Body of pancreas (tissue), 4 donors: Measurements from ENCODE around the gene USH2A. TPM values are rescaled to one million over a fixed set of nuclear protein-coding genes. Genes with fewer than 3 reads are reported as not detected.

Experiments used
- ATAC-seq: fragments of 150-250 bp; one replicate; pipeline ENCODE4 v1.9.1; 2016
- DNase-seq, 4 donors: peaks; one replicate each; pipeline ENCODE4 v3.0.0-alpha.2; 2019
- H3K27ac ChIP-seq, 4 donors: fragments of 200-600 bp; sonication (generic); 1 replicate in 3 of 4; 2 replicates in 1 of 4; pipeline versions ENCODE4 v1.5.1 to v1.6.1; 2016 to 2019; ENCODE audit warnings: mild to moderate bottlenecking in 1 of 4, mixed read lengths in 1 of 4, moderate library complexity in 1 of 4
- H3K27me3 ChIP-seq, 2 donors: fragments of 200-600 bp; sonication (generic); one replicate each; pipeline ENCODE4 v1.6.0; 2016; ENCODE audit warnings: mild to moderate bottlenecking in 1 of 2
- H3K36me3 ChIP-seq, 2 donors: fragments of 200-600 bp; sonication (generic); replicated peaks in 1 of 2; 2 replicates each; pipeline ENCODE4 v1.5.1; 2016; ENCODE audit warnings: low read depth in 2 of 2; ENCODE audit not compliant: insufficient read depth in 1 of 2
- H3K4me1 ChIP-seq: fragments of 200-600 bp; sonication (generic); one replicate; pipeline ENCODE4 v1.6.0; 2016
- H3K4me3 ChIP-seq, 2 donors: fragments of 200-600 bp; sonication (generic); 1 replicate in 1 of 2; 2 replicates in 1 of 2; pipeline ENCODE4 v1.5.1; 2016 to 2019
- H3K9me3 ChIP-seq, 3 donors: fragments of 200-600 bp; sonication (generic); 1 replicate in 2 of 3; 2 replicates in 1 of 3; pipeline ENCODE4 v1.5.1; 2016
- CTCF ChIP-seq, 7 experiments: fragments of 450-650 bp in 4 of 7; fragments of 200-600 bp in 3 of 7; sonication (generic) in 3 of 7; IDR thresholded peaks; one replicate each; pipeline ENCODE4 v1.5.1; 2016 to 2019; ENCODE audit warnings: antibody characterized with exemption in 7 of 7
- POLR2A ChIP-seq, 3 donors: fragments of 450-650 bp; IDR thresholded peaks; one replicate each; pipeline ENCODE4 v1.6.1; 2016; ENCODE audit warnings: antibody characterized with exemption in 3 of 3, mild to moderate bottlenecking in 2 of 3
- WGBS, 2 donors: methylation state at CpG; one replicate each; pipeline ENCODE4 v1.1.5; 2017; 5-methylcytosine and 5-hydroxymethylcytosine counted together
- intact Hi-C: fragments of 100-400 bp; cut with DNase I; formaldehyde crosslinking; loops from one replicate; pipeline ENCODE4 v1.15.1; 2023
- total RNA-seq, 2 donors: library from RNA; depleted of rRNA; stranded (reverse); fragments of >200 nt; gene quantifications; one replicate each; pipeline ENCODE4 v1.1.0, GENCODE V29; 2016

The USH2A gene
- total RNA-seq, 2 donors from 2014 or later = 0.26 to 0.33 TPM

- H3K4me1 ChIP-seq = no peaks in the 10 kb centered on the region
- no peak for DNase-seq
- intact Hi-C loops = no loop called here
- TF ChIP-seq CTCF (IDR thresholded peaks at IDR 0.05) (no peak), POLR2A (IDR thresholded peaks at IDR 0.05) (no peak)
- H3K27ac ChIP-seq = no peak overlapping the region
- no peaks in the 10 kb centered on the region for H3K9me3 ChIP-seq
- no peak for ATAC-seq
- H3K27me3 ChIP-seq = no peaks in the 10 kb centered on the region
- H3K36me3 ChIP-seq = no peaks in the 10 kb centered on the region
- H3K4me3 ChIP-seq = no peak overlapping the region
- 40 to 43% methylated on average over 4 of the region's 4 CpGs for WGBS, 2 donors
Measured at GRCh38 chr1:216246577-216247203, 176.6 kb downstream of the USH2A start.

GRCh38 chr1:216238844-216239243 lies 184.4 kb downstream of the USH2A start:
- Histone ChIP-seq H3K27ac (no peak overlapping the region), H3K4me3 (no peak overlapping the region), H3K27me3 (peaks cover 0 to 3% of the 10 kb centered on the region in 2 donors), H3K4me1 (no peaks in the 10 kb centered on the region), H3K36me3 (no peaks in the 10 kb centered on the region), H3K9me3 (no peaks in the 10 kb centered on the region)
- WGBS, 2 donors = 51 to 52% methylated on average over 1 of the region's 1 CpG
- TF ChIP-seq POLR2A (IDR thresholded peaks at IDR 0.05) (no peak), CTCF (IDR thresholded peaks at IDR 0.05) (no peak)
- ATAC-seq = no peak
- no peak for DNase-seq
- intact Hi-C loops = no loop called here

GRCh38 chr1:216237927-216238542 lies 185.2 kb downstream of the USH2A start:
- intact Hi-C loops = no loop called here
- peaks cover 0 to 3% of the 10 kb centered on the region in 2 donors for H3K27me3 ChIP-seq
- H3K4me1 ChIP-seq = no peaks in the 10 kb centered on the region
- DNase-seq = no peak
- TF ChIP-seq POLR2A (IDR thresholded peaks at IDR 0.05) (no peak), CTCF (IDR thresholded peaks at IDR 0.05) (no peak)
- H3K9me3 ChIP-seq = no peaks in the 10 kb centered on the region
- no peak overlapping the region for H3K27ac ChIP-seq
- no peak overlapping the region for H3K4me3 ChIP-seq
- no peaks in the 10 kb centered on the region for H3K36me3 ChIP-seq
- WGBS, 2 donors = 52 to 57% methylated on average over 3 of the region's 3 CpGs
- ATAC-seq = no peak

GRCh38 chr1:216224233-216224632 lies 199.0 kb downstream of the USH2A start:
- Histone ChIP-seq H3K36me3 (no peaks in the 10 kb centered on the region), H3K4me3 (no peak overlapping the region), H3K27ac (no peak overlapping the region), H3K27me3 (no peaks in the 10 kb centered on the region), H3K9me3 (no peaks in the 10 kb centered on the region), H3K4me1 (no peaks in the 10 kb centered on the region)
- ATAC-seq (no peak), DNase-seq (no peak)
- intact Hi-C loops = no loop called here
- TF ChIP-seq POLR2A (IDR thresholded peaks at IDR 0.05) = no peak
- TF ChIP-seq CTCF (IDR thresholded peaks at IDR 0.05) = no peak
- 10 to 30% methylated on average over 1 of the region's 1 CpG for WGBS, 2 donors

GRCh38 chr1:216223486-216223885 lies 199.8 kb downstream of the USH2A start:
- H3K4me1 ChIP-seq = no peaks in the 10 kb centered on the region
- H3K27me3 ChIP-seq = no peaks in the 10 kb centered on the region
- no peak overlapping the region for H3K27ac ChIP-seq
- 71 to 74% methylated on average over 4 of the region's 4 CpGs for WGBS, 2 donors
- intact Hi-C loops = no loop called here
- no peak for TF ChIP-seq CTCF (IDR thresholded peaks at IDR 0.05)
- TF ChIP-seq POLR2A (IDR thresholded peaks at IDR 0.05) = no peak
- H3K4me3 ChIP-seq = no peak overlapping the region
- H3K36me3 ChIP-seq = no peaks in the 10 kb centered on the region
- H3K9me3 ChIP-seq = no peaks in the 10 kb centered on the region
- ATAC-seq = no peak
- no peak for DNase-seq
